SK-N-SH (cell line): ENCODE measurements around the gene NT5DC2. TPM values are rescaled to one million over a fixed set of nuclear protein-coding genes. Genes with fewer than 3 reads are reported as not detected.

ENCODE experiments used
- CTCF ChIA-PET: fragments of 300-600, 350-600 bp; formaldehyde crosslinking; extraction: SDS; loops from one replicate; lab custom pipeline; 2021; lab: Yijun Ruan, JAX
- POLR2A ChIA-PET: fragments of 350-600 bp; sonication (Branson Sonifier 250); formaldehyde crosslinking; extraction: SDS; loops from one replicate; lab custom pipeline; 2020; ENCODE audit warnings: antibody characterized with exemption, inconsistent platforms; lab: Yijun Ruan, JAX
- DNase-seq: peaks from one replicate; pipeline ENCODE4 v3.0.0; 2012
- H2AFZ ChIP-seq: fragments of 200-600 bp; sonication (generic); 2 replicates; pipeline ENCODE4 v1.8.1; 2016; ENCODE audit warnings: antibody characterized with exemption, mild to moderate bottlenecking, low read depth
- H3F3A ChIP-seq: fragments of 200-600 bp; sonication (generic); replicated peaks from 2 replicates; pipeline ENCODE3; 2016; ENCODE audit warnings: antibody characterized with exemption, mild to moderate bottlenecking; ENCODE audit not compliant: insufficient read depth
- H3K27ac ChIP-seq, 2 experiments: fragments of 200-500 bp in 1 of 2; fragments of 200-600 bp in 1 of 2; sonication (Bioruptor generic) in 1 of 2; sonication (generic), shearing (Covaris generic) in 1 of 2; 2 replicates each; pipeline versions ENCODE4 v1.5.1 to v1.6.1; 2014 to 2016; ENCODE audit warnings: low read depth in 2 of 2, inconsistent platforms in 1 of 2, low read length in 1 of 2, mild to moderate bottlenecking in 1 of 2, mixed read lengths in 1 of 2
- H3K27me3 ChIP-seq: fragments of 200-600 bp; sonication (generic), shearing (Covaris generic); 2 replicates; pipeline ENCODE4 v1.6.1; 2016; ENCODE audit warnings: mixed run types; ENCODE audit not compliant: insufficient read depth
- H3K36me3 ChIP-seq, 2 experiments: fragments of 200-500 bp in 1 of 2; fragments of 200-600 bp in 1 of 2; sonication (Bioruptor generic) in 1 of 2; sonication (generic) in 1 of 2; replicated peaks in 1 of 2; 2 replicates each; pipeline versions ENCODE3 to v1.5.1; 2014 to 2016; ENCODE audit warnings: low read length in 1 of 2, mild to moderate bottlenecking in 1 of 2; ENCODE audit not compliant: insufficient read depth in 2 of 2, control insufficient read depth in 1 of 2
- H3K4me1 ChIP-seq, 2 experiments: fragments of 200-500 bp in 1 of 2; fragments of 200-600 bp in 1 of 2; sonication (Bioruptor generic) in 1 of 2; sonication (generic), shearing (Covaris generic) in 1 of 2; 2 replicates each; pipeline versions ENCODE4 v1.5.1 to v1.6.1; 2014 to 2016; ENCODE audit warnings: low read depth in 1 of 2, low read length in 1 of 2, mixed run types in 1 of 2; ENCODE audit not compliant: insufficient read depth in 2 of 2, control insufficient read depth in 1 of 2
- H3K4me2 ChIP-seq: fragments of 200-600 bp; sonication (generic), shearing (Covaris generic); 2 replicates; pipeline ENCODE4 v1.6.1; 2017; ENCODE audit warnings: mixed run types
- H3K4me3 ChIP-seq, 2 experiments: fragments of 200-500 bp in 1 of 2; fragments of 200-600 bp in 1 of 2; sonication (Bioruptor generic) in 1 of 2; sonication (generic), shearing (Covaris generic) in 1 of 2; 2 replicates each; pipeline versions ENCODE4 v1.5.1 to v1.8.1; 2014 to 2016; ENCODE audit warnings: low read depth in 2 of 2, inconsistent platforms in 1 of 2, low read length in 1 of 2, mild to moderate bottlenecking in 1 of 2, mixed read lengths in 1 of 2, moderate library complexity in 1 of 2
- H3K79me2 ChIP-seq: fragments of 200-600 bp; sonication (generic); 2 replicates; pipeline ENCODE4 v1.8.1; 2017; ENCODE audit warnings: mild to moderate bottlenecking; ENCODE audit not compliant: insufficient read depth
- H3K9ac ChIP-seq: fragments of 200-600 bp; sonication (generic); 2 replicates; pipeline ENCODE4 v1.6.1; 2017; ENCODE audit warnings: mixed run types
- H3K9me2 ChIP-seq: fragments of 200-600 bp; sonication (generic); 2 replicates; pipeline ENCODE4 v1.6.1; 2017; ENCODE audit warnings: mixed run types
- H3K9me3 ChIP-seq: fragments of 200-600 bp; sonication (generic); 2 replicates; pipeline ENCODE4 v1.6.1; 2017; ENCODE audit warnings: mixed run types, mild to moderate bottlenecking, moderate library complexity
- H4K20me1 ChIP-seq: fragments of 200-600 bp; sonication (generic); 2 replicates; pipeline ENCODE4 v1.6.1; 2017; ENCODE audit warnings: mild to moderate bottlenecking, mixed run types; ENCODE audit not compliant: insufficient read depth
- CHD2 ChIP-seq: fragments of 150-350 bp; IDR thresholded peaks from 2 replicates; pipeline ENCODE4 v1.6.1; 2018; ENCODE audit warnings: low read length; ENCODE audit not compliant: partially characterized antibody
- CTCF ChIP-seq: fragments of 200-600 bp; sonication (generic); IDR thresholded peaks from 2 replicates; pipeline ENCODE4 v1.6.1; 2017; ENCODE audit warnings: antibody characterized with exemption, mild to moderate bottlenecking, moderate library complexity
- EZH2phosphoT487 ChIP-seq: fragments of 200-600 bp; sonication (generic); IDR thresholded peaks from 2 replicates; pipeline ENCODE4 v1.6.1; 2017; ENCODE audit warnings: low read depth, mixed run types, mild to moderate bottlenecking, antibody characterized with exemption, moderate library complexity, borderline replicate concordance
- GABPA ChIP-seq: IDR thresholded peaks from 2 replicates; pipeline ENCODE4 v1.4.0; 2012; ENCODE audit warnings: low read depth, mild to moderate bottlenecking
- JUND ChIP-seq: IDR thresholded peaks from 2 replicates; pipeline ENCODE4 v1.4.0; 2012
- MEF2A ChIP-seq: IDR thresholded peaks from 2 replicates; pipeline ENCODE4 v1.4.0; 2012; ENCODE audit warnings: low read depth, borderline replicate concordance
- NFIC ChIP-seq: IDR thresholded peaks from 2 replicates; pipeline ENCODE4 v1.4.0; 2012; ENCODE audit warnings: borderline replicate concordance
- NRF1 ChIP-seq: IDR thresholded peaks from 2 replicates; pipeline ENCODE4 v1.6.1; 2012; ENCODE audit warnings: low read depth, mild to moderate bottlenecking, low read length
- PBX3 ChIP-seq: IDR thresholded peaks from 2 replicates; pipeline ENCODE4; 2012
- RCOR1 ChIP-seq: fragments of 150-350 bp; IDR thresholded peaks from 2 replicates; pipeline ENCODE4 v1.6.1; 2017; ENCODE audit warnings: antibody characterized with exemption, low read length
- RXRA ChIP-seq: IDR thresholded peaks from 2 replicates; pipeline ENCODE4 v1.4.0; 2012; ENCODE audit warnings: low read depth, mild to moderate bottlenecking, borderline replicate concordance
- SMC3 ChIP-seq: IDR thresholded peaks from 2 replicates; pipeline ENCODE4 v1.6.1; 2012; ENCODE audit warnings: low read depth, low read length, improper control_type of control experiment
- TAF1 ChIP-seq: IDR thresholded peaks from 2 replicates; pipeline ENCODE4 v1.6.1; 2012; ENCODE audit warnings: low read depth, mild to moderate bottlenecking, low read length, moderate library complexity, borderline replicate concordance
- TEAD4 ChIP-seq: IDR thresholded peaks from 2 replicates; pipeline ENCODE4 v1.4.0; 2012; ENCODE audit warnings: mild to moderate bottlenecking, borderline replicate concordance; ENCODE audit not compliant: insufficient read depth
- WGBS: methylation state at CpG from one replicate; pipeline ENCODE4 v1.1.6; 2017; ENCODE audit warnings: low lambda C conversion rate; 5-methylcytosine and 5-hydroxymethylcytosine counted together
- polyA plus RNA-seq, 3 experiments: library from polyadenylated mRNA; depleted of rRNA; stranded (reverse); fragments of >200 nt; gene quantifications; 2 replicates each; pipeline ENCODE4 v1.2.3, GENCODE V29; 2012
- TF ChIP-seq, protein P1 (sequence below): IDR thresholded peaks from 2 replicates; pipeline ENCODE4 v1.4.0; 2012; ENCODE audit warnings: low read depth, borderline replicate concordance
- TF ChIP-seq, protein P2 (sequence below): IDR thresholded peaks from 2 replicates; pipeline ENCODE4 v1.4.0; 2012; ENCODE audit warnings: low read depth, borderline replicate concordance
- TF ChIP-seq, protein P3 (sequence below): fragments of 150-350 bp; IDR thresholded peaks from 2 replicates; pipeline ENCODE4 v1.6.1; 2017; ENCODE audit warnings: antibody characterized with exemption, low read length, low read depth, borderline replicate concordance

The NT5DC2 gene
- polyA plus RNA-seq, 1 of the 3 experiments (the other 2 are of a cell fraction), result 113 TPM

DNA sequence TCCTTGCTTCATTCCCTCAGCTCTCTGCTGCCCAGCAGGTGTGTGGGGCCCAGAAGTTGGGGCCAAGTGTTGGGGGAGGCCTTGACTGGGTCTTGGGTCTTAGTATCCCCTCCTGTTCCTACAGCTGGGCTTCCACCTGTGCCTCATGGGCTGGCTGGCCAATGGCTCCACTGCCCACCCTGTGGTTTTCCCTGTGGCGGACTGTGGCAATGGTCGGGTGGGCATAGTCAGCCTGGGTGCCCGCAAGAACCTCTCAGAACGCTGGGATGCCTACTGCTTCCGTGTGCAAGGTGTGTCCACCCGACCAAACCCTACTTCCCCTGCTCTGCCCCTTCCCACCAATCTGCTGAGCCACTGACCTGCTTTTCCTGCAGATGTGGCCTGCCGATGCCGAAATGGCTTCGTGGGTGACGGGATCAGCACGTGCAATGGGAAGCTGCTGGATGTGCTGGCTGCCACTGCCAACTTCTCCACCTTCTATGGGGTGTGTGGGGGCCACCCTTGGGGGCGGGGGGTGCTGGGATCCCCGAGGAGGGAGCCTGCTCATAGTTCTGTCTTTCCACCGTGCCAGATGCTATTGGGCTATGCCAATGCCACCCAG, 10.9 kb downstream of the NT5DC2 start:
- Histone ChIP-seq H3K4me1 (peaks cover 0 to 33% of the 10 kb centered on the region in 2 experiments; a peak in 1 of 4 replicates), H3K9ac (no peak overlapping the region), H2AFZ (no peak overlapping the region), H3K4me3 (no peak overlapping the region), H4K20me1 (no peaks in the 10 kb centered on the region), H3K27ac (no peak overlapping the region), H3K9me2 (no peaks in the 10 kb centered on the region), H3K79me2 (no peaks in the 10 kb centered on the region), H3K4me2 (no peak overlapping the region), H3K27me3 (no peaks in the 10 kb centered on the region), H3F3A (no peaks in the 10 kb centered on the region), H3K36me3 (peaks cover 9 to 34% of the 10 kb centered on the region in 2 experiments), H3K9me3 (no peaks in the 10 kb centered on the region)
- CTCF ChIA-PET, result interaction anchor here (1.6 kb wide), 1 partner anchor 51 kb away, joined by 7 read pairs; no protein-coding TSS in a partner anchor
- DNase-seq, result no peak
- WGBS, result 94% methylated on average over 7 of the region's 14 CpGs
- TF ChIP-seq SMC3 (no peak), MEF2A (no peak), PBX3 (no peak), JUND (no peak), RXRA (no peak), CHD2 (no peak), EZH2phosphoT487 (no peak), CTCF (no peak), RCOR1 (no peak), GABPA (no peak), TEAD4 (no peak), TAF1 (no peak), NFIC (no peak), NRF1 (no peak)
- TF ChIP-seq, protein P1, sequence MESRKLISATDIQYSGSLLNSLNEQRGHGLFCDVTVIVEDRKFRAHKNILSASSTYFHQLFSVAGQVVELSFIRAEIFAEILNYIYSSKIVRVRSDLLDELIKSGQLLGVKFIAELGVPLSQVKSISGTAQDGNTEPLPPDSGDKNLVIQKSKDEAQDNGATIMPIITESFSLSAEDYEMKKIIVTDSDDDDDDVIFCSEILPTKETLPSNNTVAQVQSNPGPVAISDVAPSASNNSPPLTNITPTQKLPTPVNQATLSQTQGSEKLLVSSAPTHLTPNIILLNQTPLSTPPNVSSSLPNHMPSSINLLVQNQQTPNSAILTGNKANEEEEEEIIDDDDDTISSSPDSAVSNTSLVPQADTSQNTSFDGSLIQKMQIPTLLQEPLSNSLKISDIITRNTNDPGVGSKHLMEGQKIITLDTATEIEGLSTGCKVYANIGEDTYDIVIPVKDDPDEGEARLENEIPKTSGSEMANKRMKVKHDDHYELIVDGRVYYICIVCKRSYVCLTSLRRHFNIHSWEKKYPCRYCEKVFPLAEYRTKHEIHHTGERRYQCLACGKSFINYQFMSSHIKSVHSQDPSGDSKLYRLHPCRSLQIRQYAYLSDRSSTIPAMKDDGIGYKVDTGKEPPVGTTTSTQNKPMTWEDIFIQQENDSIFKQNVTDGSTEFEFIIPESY, result no peak
- TF ChIP-seq, protein P2, sequence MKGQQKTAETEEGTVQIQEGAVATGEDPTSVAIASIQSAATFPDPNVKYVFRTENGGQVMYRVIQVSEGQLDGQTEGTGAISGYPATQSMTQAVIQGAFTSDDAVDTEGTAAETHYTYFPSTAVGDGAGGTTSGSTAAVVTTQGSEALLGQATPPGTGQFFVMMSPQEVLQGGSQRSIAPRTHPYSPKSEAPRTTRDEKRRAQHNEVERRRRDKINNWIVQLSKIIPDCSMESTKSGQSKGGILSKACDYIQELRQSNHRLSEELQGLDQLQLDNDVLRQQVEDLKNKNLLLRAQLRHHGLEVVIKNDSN, result no peak
- TF ChIP-seq, protein P3, sequence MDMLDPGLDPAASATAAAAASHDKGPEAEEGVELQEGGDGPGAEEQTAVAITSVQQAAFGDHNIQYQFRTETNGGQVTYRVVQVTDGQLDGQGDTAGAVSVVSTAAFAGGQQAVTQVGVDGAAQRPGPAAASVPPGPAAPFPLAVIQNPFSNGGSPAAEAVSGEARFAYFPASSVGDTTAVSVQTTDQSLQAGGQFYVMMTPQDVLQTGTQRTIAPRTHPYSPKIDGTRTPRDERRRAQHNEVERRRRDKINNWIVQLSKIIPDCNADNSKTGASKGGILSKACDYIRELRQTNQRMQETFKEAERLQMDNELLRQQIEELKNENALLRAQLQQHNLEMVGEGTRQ, result no peak
- POLR2A ChIA-PET, result no interaction called here
